Cardiac fibroblast (primary cell): Measurements from ENCODE around the gene KRT1.

Source experiments
- DNase-seq, 2 donors: peaks; one replicate each; pipeline versions ENCODE4 v3.0.0 to v3.0.0-alpha.2; 2010; ENCODE audit warnings: low read depth in 2 of 2
- H3K4me3 ChIP-seq, 2 donors: replicated peaks in 1 of 2; 1 replicate in 1 of 2; 2 replicates in 1 of 2; pipeline ENCODE4 v1.5.1; 2011; ENCODE audit warnings: low read depth in 2 of 2, low read length in 2 of 2, mild to moderate bottlenecking in 2 of 2, moderate library complexity in 1 of 2
- CTCF ChIP-seq: IDR thresholded peaks from one replicate; pipeline ENCODE4 v1.5.1; 2011; ENCODE audit warnings: low read depth, mild to moderate bottlenecking, low read length, inconsistent platforms

KRT1 gene

GRCh38 chr12:52693261-52693660, 13.1 kb upstream of the KRT1 start:
- no peak for TF ChIP-seq CTCF
- DNase-seq = no peak
- no peak overlapping the region for H3K4me3 ChIP-seq

- TF ChIP-seq CTCF = no peak
- H3K4me3 ChIP-seq = no peak overlapping the region
- no peak for DNase-seq
Observed at GRCh38 chr12:52692254-52692653, 12.0 kb upstream of the KRT1 start.

GRCh38 chr12:52691841-52692150, 11.6 kb upstream of the KRT1 start:
- TF ChIP-seq CTCF = no peak
- H3K4me3 ChIP-seq = no peak overlapping the region
- DNase-seq = no peak

- no peak for DNase-seq
- TF ChIP-seq CTCF = no peak
- H3K4me3 ChIP-seq = no peak overlapping the region
Observed at GRCh38 chr12:52691076-52691840, 11.1 kb upstream of the KRT1 start.

- no peak for TF ChIP-seq CTCF
- DNase-seq = no peak
- H3K4me3 ChIP-seq = no peak overlapping the region
Observed at GRCh38 chr12:52690351-52691075, 10.3 kb upstream of the KRT1 start.

- no peak overlapping the region for H3K4me3 ChIP-seq
- no peak for TF ChIP-seq CTCF
- DNase-seq = no peak
Observed at GRCh38 chr12:52689936-52690335, 9.7 kb upstream of the KRT1 start.
